Loucy (cell line): ENCODE measurements around the gene AGBL5.

Experiments
- CTCF ChIP-seq: fragments of 200-600 bp; sonication (generic); conservative IDR thresholded peaks from 2 replicates; pipeline ENCODE4 v1.5.1; 2014; ENCODE audit warnings: mild to moderate bottlenecking, antibody characterized with exemption, low read length
- EZH2phosphoT487 ChIP-seq: fragments of 200-600 bp; IDR thresholded peaks from 2 replicates; pipeline ENCODE4 v1.6.1; 2018; ENCODE audit warnings: antibody characterized with exemption, mild to moderate bottlenecking, moderate library complexity, borderline replicate concordance

- TF ChIP-seq CTCF = no peak
- no peak for TF ChIP-seq EZH2phosphoT487
These were observed 24.9 kb downstream of the AGBL5 start for GRCh38 chr2:27076323-27076722.
